ENCODE data around the gene DNAH10.

DNAH10 gene

GRCh38 chr12:123967121-123967586, 205.1 kb downstream of the DNAH10 start:
- no peak for TF ChIP-seq CTCF (IDR thresholded peaks at IDR 0.05; ENCODE audit: borderline replicate concordance, control extremely low read depth, extremely low read depth, insufficient read depth, missing control alignments)
- no peak for DNase-seq (ENCODE audit: low spot score)
- in situ Hi-C loops (cut with MboI; ENCODE audit: low sequenced_read_pairs, unreplicated experiment) = no loop called here

GRCh38 chr12:123971449-123971769, 209.3 kb downstream of the DNAH10 start:
- no peak for TF ChIP-seq CTCF (IDR thresholded peaks at IDR 0.05; ENCODE audit: borderline replicate concordance, control extremely low read depth, extremely low read depth, insufficient read depth, missing control alignments)
- DNase-seq (ENCODE audit: low spot score) = no peak

GRCh38 chr12:123971770-123972456, 209.8 kb downstream of the DNAH10 start:
- in situ Hi-C loops (cut with MboI; ENCODE audit: low sequenced_read_pairs, unreplicated experiment) = no loop called here
- DNase-seq (ENCODE audit: low spot score) = no peak
- TF ChIP-seq CTCF (IDR thresholded peaks at IDR 0.05; ENCODE audit: borderline replicate concordance, control extremely low read depth, extremely low read depth, insufficient read depth, missing control alignments) = no peak

More at GRCh38 chr12:123971449-123971769, 209.3 kb downstream of the DNAH10 start:
- in situ Hi-C loops (cut with MboI; ENCODE audit: low sequenced_read_pairs, unreplicated experiment) = no loop called here

- DNase-seq (ENCODE audit: low spot score) = peak; percentile 98
- in situ Hi-C loops (cut with MboI; ENCODE audit: low sequenced_read_pairs, unreplicated experiment) = no loop called here
- TF ChIP-seq CTCF (IDR thresholded peaks at IDR 0.05; ENCODE audit: borderline replicate concordance, control extremely low read depth, extremely low read depth, insufficient read depth, missing control alignments) = peak; percentile 23
These were observed 210.6 kb downstream of the DNAH10 start, which contains the start of the genes CCDC92 and ZNF664 for GRCh38 chr12:123972457-123973401. CCDC92 (minus strand) TSS chr12:123972831; CDS start chr12:123944305, 28,526 bp downstream. ZNF664 (plus strand) TSS chr12:123973215; CDS start chr12:124012145, 38,930 bp downstream.

GRCh38 chr12:123973552-123974341, 211.6 kb downstream of the DNAH10 start:
- no peak for TF ChIP-seq CTCF (IDR thresholded peaks at IDR 0.05; ENCODE audit: borderline replicate concordance, control extremely low read depth, extremely low read depth, insufficient read depth, missing control alignments)
- DNase-seq (ENCODE audit: low spot score) = no peak
- in situ Hi-C loops (cut with MboI; ENCODE audit: low sequenced_read_pairs, unreplicated experiment) = no loop called here

Measured in GM13976 (cell line).